Stimulated activated CD4-positive, alpha-beta T cell treated with anti-CD3 and anti-CD28 coated beads, Interleukin-12 subunit alpha, Interleukin-12 subunit beta, amount 100 ng/mL, for 48 hours (primary cell): ENCODE results near the gene NEUROG3.

Experiments used
- DNase-seq, 3 donors: peaks; one replicate each; pipeline ENCODE4 v3.0.0-alpha.2; 2020; ENCODE audit warnings: low read depth in 2 of 3, low spot score in 1 of 3

The NEUROG3 gene

GRCh38 chr10:69573056-69573806 lies at the start of gene NEUROG3:
NEUROG3 (minus strand) TSS chr10:69573422; CDS start chr10:69573043, 379 bp downstream.
- no peak for DNase-seq

GRCh38 chr10:69620625-69621024 lies 47.4 kb upstream of the NEUROG3 start:
- DNase-seq = no peak

- DNase-seq = no peak
Measured at GRCh38 chr10:69619626-69620025, 46.4 kb upstream of the NEUROG3 start.

- no peak for DNase-seq
Measured at GRCh38 chr10:69618746-69619145, 45.5 kb upstream of the NEUROG3 start.

GRCh38 chr10:69616358-69616757 lies 43.1 kb upstream of the NEUROG3 start:
- no peak for DNase-seq

- no peak for DNase-seq
Measured at GRCh38 chr10:69614130-69614529, 40.9 kb upstream of the NEUROG3 start.

- no peak for DNase-seq
Measured at GRCh38 chr10:69612760-69613159, 39.5 kb upstream of the NEUROG3 start.

- DNase-seq = no peak
Measured at GRCh38 chr10:69609077-69609476, 35.9 kb upstream of the NEUROG3 start.

- no peak for DNase-seq
Measured at GRCh38 chr10:69600761-69601330, 27.6 kb upstream of the NEUROG3 start.

GRCh38 chr10:69588358-69588757 lies 15.1 kb upstream of the NEUROG3 start:
- DNase-seq = no peak

GRCh38 chr10:69584624-69585023 lies 11.4 kb upstream of the NEUROG3 start:
- no peak for DNase-seq

- DNase-seq = no peak
Measured at GRCh38 chr10:69583106-69583505, 9.9 kb upstream of the NEUROG3 start.

- no peak for DNase-seq
Measured at GRCh38 chr10:69580435-69580834, 7.2 kb upstream of the NEUROG3 start.

GRCh38 chr10:69579464-69580060 lies 6.3 kb upstream of the NEUROG3 start:
- DNase-seq = no peak

GRCh38 chr10:69578508-69578991 lies 5.3 kb upstream of the NEUROG3 start:
- DNase-seq = no peak

GRCh38 chr10:69577268-69578232 lies 4.3 kb upstream of the NEUROG3 start:
- DNase-seq = no peak

GRCh38 chr10:69576334-69577011 lies 3.3 kb upstream of the NEUROG3 start:
- DNase-seq = no peak

GRCh38 chr10:69575164-69575722 lies 2.0 kb upstream of the NEUROG3 start:
- DNase-seq = no peak

GRCh38 chr10:69574571-69574978 lies 1.4 kb upstream of the NEUROG3 start:
- DNase-seq = no peak
